A549 (cell line): ENCODE data around the gene HDGFL2. TPM values are rescaled to one million over a fixed set of nuclear protein-coding genes. Genes with fewer than 3 reads are reported as not detected.

Source experiments
- ATAC-seq, 2 experiments: fragments of 200-7000 bp in 1 of 2; fragments of >200 bp in 1 of 2; cut with Nextera tagmentation in 1 of 2; cut with Tn5 transposase in 1 of 2; 3 replicates each; pipeline versions ENCODE4 v1.8.0 to v1.9.1; 2018 to 2020; ENCODE audit warnings: mild to moderate bottlenecking in 1 of 2, moderate library complexity in 1 of 2
- CTCF ChIA-PET: fragments of 300-600 bp; sonication (Branson Sonifier 250); formaldehyde crosslinking; extraction: SDS; loops from one replicate; lab custom pipeline; 2021; ENCODE audit warnings: antibody characterized with exemption, inconsistent platforms; lab: Yijun Ruan, JAX
- POLR2A ChIA-PET: fragments of 350-600 bp; formaldehyde crosslinking; extraction: SDS; loops from one replicate; lab custom pipeline; 2021; ENCODE audit warnings: antibody characterized with exemption, inconsistent platforms; lab: Yijun Ruan, JAX
- DNase-seq, 2 experiments: peaks; one replicate each; pipeline versions ENCODE4 v3.0.0 to v3.0.0-alpha.2; 2011 to 2016; ENCODE audit warnings: low read depth in 1 of 2, low spot score in 1 of 2
- FAIRE-seq: peaks from 2 replicates; lab custom pipeline; 2011; peaks lifted over from hg19 to GRCh38; lab: Jason Lieb, UNC
- H3K27ac ChIP-seq, 2 experiments: fragments of >200 bp; sonication (Bioruptor Twin); formaldehyde crosslinking; 3 replicates each; pipeline ENCODE4 v1.5.1; 2016 to 2017
- H3K4me1 ChIP-seq: fragments of >200 bp; sonication (Bioruptor Twin); formaldehyde crosslinking; 3 replicates; pipeline ENCODE4 v1.6.1; 2016
- H3K4me2 ChIP-seq: fragments of >200 bp; sonication (Bioruptor Twin); formaldehyde crosslinking; 3 replicates; pipeline ENCODE4 v1.6.1; 2016
- H3K4me3 ChIP-seq: fragments of >200 bp; sonication (Bioruptor Twin); formaldehyde crosslinking; 3 replicates; pipeline ENCODE4 v1.5.1; 2016
- H3K9me3 ChIP-seq: fragments of >200 bp; sonication (Bioruptor Twin); formaldehyde crosslinking; 3 replicates; pipeline ENCODE4 v1.6.1; 2016
- ATOH8 ChIP-seq: fragments of 250-450 bp; sonication (Bioruptor Pico); IDR thresholded peaks from 2 replicates; pipeline ENCODE4 v1.5.0; 2020; ENCODE audit warnings: low read depth, mild to moderate bottlenecking, moderate library complexity
- BHLHE40 ChIP-seq: IDR thresholded peaks from 2 replicates; pipeline ENCODE4 v1.6.1; 2012; ENCODE audit warnings: low read depth, low read length, inconsistent platforms
- CBX8 ChIP-seq: fragments of 200-600 bp; sonication (generic); IDR thresholded peaks from 2 replicates; pipeline ENCODE4 v1.6.1; 2016
- CEBPB ChIP-seq, 2 experiments: fragments of >200 bp in 1 of 2; sonication (Bioruptor Twin) in 1 of 2; formaldehyde crosslinking in 1 of 2; IDR thresholded peaks; 2 replicates each; pipeline ENCODE4 v1.6.1; 2012 to 2016
- CHD2 ChIP-seq: fragments of 150-350 bp; IDR thresholded peaks from 2 replicates; pipeline ENCODE4 v1.6.1; 2014; ENCODE audit warnings: low read length; ENCODE audit not compliant: partially characterized antibody
- CHD4 ChIP-seq: fragments of 200-600 bp; sonication (generic); IDR thresholded peaks from 2 replicates; pipeline ENCODE4 v1.6.1; 2016; ENCODE audit warnings: antibody characterized with exemption, mild to moderate bottlenecking, borderline replicate concordance
- FOSB ChIP-seq: fragments of 250-450 bp; sonication (Bioruptor Pico); IDR thresholded peaks from 2 replicates; pipeline ENCODE4 v1.5.0; 2020; ENCODE audit warnings: mild to moderate bottlenecking, moderate library complexity
- FOSL2 ChIP-seq, 2 experiments: fragments of 450-650 bp in 1 of 2; fragments of >200 bp in 1 of 2; sonication (Bioruptor Twin) in 1 of 2; formaldehyde crosslinking; IDR thresholded peaks; 2 replicates each; pipeline versions ENCODE4 v1.5.0 to v1.6.1; 2016 to 2020; ENCODE audit warnings: mild to moderate bottlenecking in 1 of 2, moderate library complexity in 1 of 2
- HDAC2 ChIP-seq: fragments of 200-600 bp; sonication (generic); IDR thresholded peaks from 2 replicates; pipeline ENCODE4 v1.6.1; 2016
- HMGXB4 ChIP-seq: fragments of 250-450 bp; sonication (Bioruptor Pico); IDR thresholded peaks from 2 replicates; pipeline ENCODE4 v1.5.0; 2021; ENCODE audit warnings: mild to moderate bottlenecking, moderate library complexity, borderline replicate concordance
- HOXA7 ChIP-seq: fragments of 250-450 bp; sonication (Bioruptor Pico); IDR thresholded peaks from 2 replicates; pipeline ENCODE4 v1.5.0; 2020; ENCODE audit warnings: mild to moderate bottlenecking, moderate library complexity
- HOXB13 ChIP-seq: fragments of 250-450 bp; sonication (Bioruptor Pico); IDR thresholded peaks from 2 replicates; pipeline ENCODE4 v1.5.0; 2020; ENCODE audit warnings: low read depth, mild to moderate bottlenecking, moderate library complexity
- HOXB5 ChIP-seq: fragments of 250-450 bp; sonication (Bioruptor Pico); IDR thresholded peaks from 2 replicates; pipeline ENCODE4 v1.5.0; 2020; ENCODE audit warnings: mild to moderate bottlenecking, moderate library complexity
- KDM1A ChIP-seq: fragments of 200-600 bp; sonication (generic); IDR thresholded peaks from 2 replicates; pipeline ENCODE4 v1.6.1; 2016; ENCODE audit warnings: low read depth, mild to moderate bottlenecking
- KDM5A ChIP-seq: fragments of 200-600 bp; sonication (generic); IDR thresholded peaks from 2 replicates; pipeline ENCODE4 v1.6.1; 2016; ENCODE audit warnings: antibody characterized with exemption, mild to moderate bottlenecking
- MAFK ChIP-seq: fragments of 450-650 bp; IDR thresholded peaks from 2 replicates; pipeline ENCODE4 v1.6.1; 2014; ENCODE audit not compliant: partially characterized antibody
- NFE2L2 ChIP-seq: fragments of 150-350 bp; conservative IDR thresholded peaks from 2 replicates; pipeline ENCODE4 v1.6.1; 2014; ENCODE audit warnings: low read length
- PHF8 ChIP-seq: fragments of 200-600 bp; sonication (generic); IDR thresholded peaks from 2 replicates; pipeline ENCODE4 v1.6.1; 2016; ENCODE audit warnings: low read depth, mild to moderate bottlenecking, antibody characterized with exemption, moderate library complexity, borderline replicate concordance
- POLR2AphosphoS2 ChIP-seq: conservative IDR thresholded peaks from 2 replicates; pipeline ENCODE4 v1.6.1; 2012; ENCODE audit warnings: low read length, improper control_type of control experiment, inconsistent platforms
- RAD21 ChIP-seq, 2 experiments: fragments of >200 bp in 1 of 2; sonication (Bioruptor Twin) in 1 of 2; formaldehyde crosslinking in 1 of 2; IDR thresholded peaks in 1 of 2; conservative IDR thresholded peaks in 1 of 2; 2 replicates in 1 of 2; 3 replicates in 1 of 2; pipeline ENCODE4 v1.6.1; 2012 to 2018; ENCODE audit warnings: inconsistent platforms in 1 of 2
- RFX5 ChIP-seq: fragments of 450-650 bp; IDR thresholded peaks from 2 replicates; pipeline ENCODE4 v1.7.1; 2014; ENCODE audit warnings: antibody characterized with exemption, mild to moderate bottlenecking, moderate library complexity
- ZSCAN20 ChIP-seq: fragments of 250-450 bp; sonication (Bioruptor Pico); IDR thresholded peaks from 2 replicates; pipeline ENCODE4 v1.8.0; 2022; ENCODE audit warnings: mild to moderate bottlenecking, moderate library complexity
- WGBS: methylation state at CpG from one replicate; pipeline ENCODE4 v1.1.6; 2017; ENCODE audit errors: missing lambda C conversion rate; 5-methylcytosine and 5-hydroxymethylcytosine counted together
- polyA plus RNA-seq, 4 experiments: library from polyadenylated mRNA; depleted of rRNA in 3 of 4; stranded (reverse); fragments of >200 nt; fragmentation: RNase III in 1 of 4; extraction: RNeasy Plus Mini Kit Qiagen cat#74134 plus additional on column Dnase treatment in 1 of 4; gene quantifications; 2 replicates in 3 of 4; 3 replicates in 1 of 4; pipeline ENCODE4 v1.2.3, GENCODE V29; 2011 to 2017

The HDGFL2 gene
- polyA plus RNA-seq, 2 of the 4 experiments (the other 2 are of a cell fraction): 10.8 to 34.3 TPM

- TF ChIP-seq KDM5A: no peak
These were observed 35.0 kb upstream of the HDGFL2 start (continued) for GRCh38 chr19:4437103-4437502.

DNA sequence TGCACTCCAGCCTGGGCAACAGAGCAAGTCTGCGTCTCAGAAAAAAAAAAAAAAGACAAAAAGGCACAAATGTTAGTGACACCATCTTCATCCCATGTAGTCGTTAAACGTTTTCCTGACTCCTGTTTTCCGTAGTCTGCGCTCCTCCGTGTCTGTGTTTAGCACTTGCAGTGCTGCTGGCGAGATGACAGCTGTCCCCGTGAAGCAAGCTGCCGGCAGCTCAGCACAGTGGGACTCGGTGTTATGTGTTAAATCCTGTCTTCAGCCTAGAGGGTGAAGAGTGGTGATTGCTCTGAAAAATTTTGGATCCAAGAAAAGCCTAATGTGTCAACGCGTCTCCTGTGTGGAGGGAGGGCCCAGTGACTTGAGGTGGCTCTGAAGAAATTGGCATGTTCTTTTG lies 32.9 kb upstream of the HDGFL2 start:
- 90% methylated on average over 12 of the region's 12 CpGs for WGBS
- TF ChIP-seq PHF8 (no peak), ATOH8 (CRISPR knock-in tag) (no peak), POLR2AphosphoS2 (no peak), KDM1A (no peak), RFX5 (no peak), NFE2L2 (no peak), HOXB13 (CRISPR knock-in tag) (no peak)
- H3K4me3 ChIP-seq: no peak overlapping the region
- POLR2A ChIA-PET: no interaction called here
- H3K27ac ChIP-seq: no peak overlapping the region
- CTCF ChIA-PET: interaction anchor here (0.7 to 0.9 kb wide), 2 partner anchors 16 to 211 kb away, joined by 3 read pairs; no protein-coding TSS in a partner anchor
- no peak for DNase-seq
- H3K9me3 ChIP-seq: no peaks in the 10 kb centered on the region
- H3K4me1 ChIP-seq: no peaks in the 10 kb centered on the region
- ATAC-seq: no peak
- no peak for FAIRE-seq
- no peak overlapping the region for H3K4me2 ChIP-seq

DNA sequence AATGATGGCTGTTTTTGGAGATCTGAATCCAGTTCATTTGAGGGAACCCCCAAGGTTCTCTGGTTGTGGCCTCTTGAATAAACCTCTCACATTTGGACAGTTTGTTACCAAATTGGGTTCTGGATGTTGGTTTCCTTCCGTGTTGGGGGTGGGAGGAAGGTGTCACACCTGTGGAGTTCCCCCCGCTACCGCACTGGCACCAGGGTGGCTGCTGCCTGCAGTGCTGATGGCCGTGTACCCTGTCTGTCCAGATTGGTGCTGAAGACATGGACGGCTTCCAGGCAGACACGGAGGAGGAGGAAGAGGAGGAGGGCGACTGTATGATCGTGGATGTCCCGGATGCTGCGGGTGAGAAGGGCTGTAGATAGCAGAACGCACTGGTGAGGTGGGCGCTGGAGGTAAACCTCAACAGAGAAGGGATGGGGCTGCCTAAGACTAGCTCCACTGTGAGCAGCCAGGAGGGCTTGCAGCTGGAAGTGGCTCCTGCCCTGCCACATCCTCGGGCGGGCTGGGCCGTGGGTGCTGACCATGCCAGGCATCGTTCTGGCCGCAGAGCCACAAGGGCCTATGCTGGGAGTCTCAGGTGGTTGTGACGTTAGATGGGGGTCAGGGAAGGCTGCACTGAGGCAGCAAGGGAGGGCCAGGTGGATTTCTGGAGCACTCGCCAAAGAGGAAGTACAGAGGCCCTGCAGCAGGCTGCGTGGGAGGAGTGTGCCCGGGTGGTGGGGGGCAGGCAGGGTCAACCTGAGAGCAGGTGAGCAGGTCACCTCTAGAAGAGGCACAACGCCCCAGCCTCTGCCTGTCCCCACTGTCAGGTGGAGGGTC lies 29.9 kb upstream of the HDGFL2 start:
- H3K9me3 ChIP-seq: no peaks in the 10 kb centered on the region
- no peaks in the 10 kb centered on the region for H3K4me1 ChIP-seq
- H3K4me3 ChIP-seq: no peak overlapping the region
- 91% methylated on average over 19 of the region's 22 CpGs for WGBS
- FAIRE-seq (no peak), DNase-seq (no peak), ATAC-seq (no peak; a peak in 1 of 6 replicates)
- TF ChIP-seq BHLHE40 (no peak), ZSCAN20 (CRISPR knock-in tag) (no peak), HOXB5 (CRISPR knock-in tag) (no peak), HDAC2 (no peak), CBX8 (no peak), FOSB (CRISPR knock-in tag) (no peak)
- ChIA-PET POLR2A (no interaction called here), CTCF (no interaction called here)
- no peak overlapping the region for H3K4me2 ChIP-seq
- H3K27ac ChIP-seq: no peak overlapping the region

DNA sequence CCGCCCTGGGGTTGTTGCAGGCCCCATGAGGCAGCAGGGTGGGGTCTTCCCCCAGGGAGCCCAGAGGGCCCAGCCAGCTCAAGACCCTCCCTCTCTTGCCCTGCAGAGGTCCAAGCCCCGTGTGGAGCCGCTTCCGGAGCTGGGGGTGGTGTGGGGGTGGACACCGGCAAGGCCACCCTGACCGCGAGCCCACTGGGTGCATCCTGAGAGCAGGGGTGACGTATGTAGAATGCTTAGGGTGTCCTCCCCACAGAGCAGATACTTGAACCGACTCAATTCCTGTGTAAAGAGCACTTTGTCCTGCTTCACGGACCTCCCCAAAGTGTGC lies 29.3 kb upstream of the HDGFL2 start:
- no peak overlapping the region for H3K4me3 ChIP-seq
- POLR2A ChIA-PET: no interaction called here
- WGBS: 93% methylated on average over 3 of the region's 10 CpGs

More for the DNA sequence above, 29.3 kb upstream of the HDGFL2 start:
- no peaks in the 10 kb centered on the region for H3K4me1 ChIP-seq
- CTCF ChIA-PET: no interaction called here
- FAIRE-seq: no peak
- ATAC-seq: no peak
- H3K9me3 ChIP-seq: no peaks in the 10 kb centered on the region
- no peak for DNase-seq
- no peak overlapping the region for H3K27ac ChIP-seq
- no peak overlapping the region for H3K4me2 ChIP-seq
- no peak for TF ChIP-seq HOXB5 (CRISPR knock-in tag)
- no peak for TF ChIP-seq FOSL2 (IDR thresholded peaks at IDR 0.05)
- no peak for TF ChIP-seq FOSL2 (CRISPR knock-in tag; IDR thresholded peaks at IDR 0.05)
- TF ChIP-seq HMGXB4 (CRISPR knock-in tag): no peak
- TF ChIP-seq BHLHE40: no peak
- TF ChIP-seq RFX5: no peak
- TF ChIP-seq CHD4: no peak
- TF ChIP-seq MAFK: no peak
- no peak for TF ChIP-seq RAD21 (conservative IDR thresholded peaks at IDR 0.05 in 1 of 2, IDR thresholded peaks at IDR 0.05 in 1 of 2)
- no peak for TF ChIP-seq CEBPB (IDR thresholded peaks at IDR 0.05)
- TF ChIP-seq HOXA7 (CRISPR knock-in tag): no peak
- TF ChIP-seq CHD2: no peak
